Activated T-helper 1 cell treated with Interleukin-2 at 50 U/mL for 16 hours (primary cell): Measurements from ENCODE around the gene SOX21.

Experiments used
- DNase-seq: peaks from one replicate; pipeline ENCODE4 v3.0.0-alpha.2; 2020; ENCODE audit warnings: low read depth

Gene SOX21

GRCh38 chr13:94709001-94709834 is 3.1 kb downstream of the SOX21 start:
- DNase-seq: no peak

- DNase-seq: no peak
Observed at GRCh38 chr13:94708031-94708859, 4.1 kb downstream of the SOX21 start.

GRCh38 chr13:94707400-94708021 is 4.8 kb downstream of the SOX21 start:
- no peak for DNase-seq

GRCh38 chr13:94706843-94707399 is 5.4 kb downstream of the SOX21 start:
- DNase-seq: no peak

GRCh38 chr13:94706101-94706842 is 6.1 kb downstream of the SOX21 start:
- DNase-seq: no peak

- no peak for DNase-seq
Observed at GRCh38 chr13:94705081-94706030, 7.0 kb downstream of the SOX21 start.

- DNase-seq: no peak
Observed at GRCh38 chr13:94704377-94705080, 7.8 kb downstream of the SOX21 start.

- DNase-seq: no peak
Observed at GRCh38 chr13:94703721-94704314, 8.5 kb downstream of the SOX21 start.

GRCh38 chr13:94703271-94703670 is 9.1 kb downstream of the SOX21 start:
- DNase-seq: no peak

GRCh38 chr13:94702181-94703041 is 9.9 kb downstream of the SOX21 start:
- DNase-seq: no peak

GRCh38 chr13:94701313-94702180 is 10.8 kb downstream of the SOX21 start:
- no peak for DNase-seq

- DNase-seq: no peak
Observed at GRCh38 chr13:94700536-94700935, 11.8 kb downstream of the SOX21 start.

- no peak for DNase-seq
Observed at GRCh38 chr13:94700051-94700535, 12.3 kb downstream of the SOX21 start.

GRCh38 chr13:94696171-94696570 is 16.2 kb downstream of the SOX21 start:
- DNase-seq: no peak

- no peak for DNase-seq
Observed at GRCh38 chr13:94692030-94692429, 20.3 kb downstream of the SOX21 start.

- DNase-seq: no peak
Observed at GRCh38 chr13:94683409-94683808, 28.9 kb downstream of the SOX21 start.

- DNase-seq: no peak
Observed at GRCh38 chr13:94682229-94682628, 30.1 kb downstream of the SOX21 start.
